Nephron progenitor cell (in vitro differentiated cells): Measurements from ENCODE around the gene OMP.

ENCODE experiments used
- DNase-seq: peaks from one replicate; pipeline ENCODE4 v3.0.0; 2021
- H3K27ac Mint-ChIP-seq: 2 replicates; pipeline ENCODE4 v1.8.0; 2021; ENCODE audit warnings: mild to moderate bottlenecking, moderate library complexity, mixed read lengths
- H3K27me3 Mint-ChIP-seq: 2 replicates; pipeline ENCODE4 v1.8.0; 2021; ENCODE audit warnings: mild to moderate bottlenecking, low read depth, mixed read lengths; ENCODE audit not compliant: poor library complexity
- H3K36me3 Mint-ChIP-seq: 2 replicates; pipeline ENCODE4 v1.8.0; 2021; ENCODE audit warnings: low read depth, mixed read lengths
- H3K4me1 Mint-ChIP-seq: 2 replicates; pipeline ENCODE4 v1.8.0; 2021; ENCODE audit warnings: mixed read lengths
- H3K4me3 Mint-ChIP-seq: 2 replicates; pipeline ENCODE4 v1.8.0; 2021; ENCODE audit warnings: mild to moderate bottlenecking, moderate library complexity, mixed read lengths
- H3K9me3 Mint-ChIP-seq: 2 replicates; pipeline ENCODE4 v1.8.0; 2021; ENCODE audit warnings: mild to moderate bottlenecking, moderate library complexity, mixed read lengths
- CTCF ChIP-seq: fragments of 200-600 bp; sonication (generic); IDR thresholded peaks from 2 replicates; pipeline ENCODE4 v1.5.0; 2021; ENCODE audit warnings: antibody characterized with exemption

OMP gene

GRCh38 chr11:77113382-77114088, 10.9 kb downstream of the OMP start:
- peak; percentile 56 for DNase-seq
- Mint-ChIP-seq H3K36me3 (no peaks in the 10 kb centered on the region), H3K27ac (no peak overlapping the region), H3K4me3 (no peak overlapping the region), H3K9me3 (no peaks in the 10 kb centered on the region), H3K4me1 (peaks cover 27% of the 10 kb centered on the region), H3K27me3 (peaks cover 2% of the 10 kb centered on the region)
- TF ChIP-seq CTCF, result peak; percentile 58

GRCh38 chr11:77114089-77114463, 11.4 kb downstream of the OMP start:
- Mint-ChIP-seq H3K4me1 (peaks cover 22% of the 10 kb centered on the region), H3K4me3 (no peak overlapping the region), H3K27ac (no peak overlapping the region), H3K9me3 (no peaks in the 10 kb centered on the region), H3K27me3 (peaks cover 2% of the 10 kb centered on the region), H3K36me3 (no peaks in the 10 kb centered on the region)
- TF ChIP-seq CTCF, result no peak
- no peak for DNase-seq

GRCh38 chr11:77115181-77115611, 12.6 kb downstream of the OMP start:
- peaks cover 22% of the 10 kb centered on the region for H3K4me1 Mint-ChIP-seq
- no peaks in the 10 kb centered on the region for H3K9me3 Mint-ChIP-seq
- DNase-seq, result no peak
- peaks cover 2% of the 10 kb centered on the region for H3K27me3 Mint-ChIP-seq
- no peak overlapping the region for H3K27ac Mint-ChIP-seq
- TF ChIP-seq CTCF, result no peak
- H3K36me3 Mint-ChIP-seq, result no peaks in the 10 kb centered on the region
- no peak overlapping the region for H3K4me3 Mint-ChIP-seq

- no peaks in the 10 kb centered on the region for H3K9me3 Mint-ChIP-seq
- H3K36me3 Mint-ChIP-seq, result peaks cover 4% of the 10 kb centered on the region
- no peak for DNase-seq
- TF ChIP-seq CTCF, result no peak
- H3K4me3 Mint-ChIP-seq, result no peak overlapping the region
- H3K4me1 Mint-ChIP-seq, result peaks cover 22% of the 10 kb centered on the region
- H3K27me3 Mint-ChIP-seq, result peaks cover 2% of the 10 kb centered on the region
- no peak overlapping the region for H3K27ac Mint-ChIP-seq
Observed at GRCh38 chr11:77115956-77116355, 13.3 kb downstream of the OMP start.

- Mint-ChIP-seq H3K36me3 (peaks cover 6% of the 10 kb centered on the region), H3K9me3 (no peaks in the 10 kb centered on the region)
Observed at GRCh38 chr11:77117492-77117891, 14.9 kb downstream of the OMP start.

More at GRCh38 chr11:77117492-77117891, 14.9 kb downstream of the OMP start:
- no peak for DNase-seq
- no peak for TF ChIP-seq CTCF
- Mint-ChIP-seq H3K27me3 (peaks cover under 1% of the 10 kb centered on the region), H3K27ac (no peak overlapping the region), H3K4me1 (peaks cover 13% of the 10 kb centered on the region), H3K4me3 (no peak overlapping the region)
